CD4-positive, alpha-beta T cell treated with Interleukin-15 for 1 hour (primary cell): ENCODE measurements around the gene GARIN5B.
A peak's percentile ranks its signal among the peaks of the same experiment; 100 is the strongest.

Source experiments
- DNase-seq: peaks from one replicate; pipeline ENCODE4 v3.0.0-alpha.2; 2020

GARIN5B gene

DNA sequence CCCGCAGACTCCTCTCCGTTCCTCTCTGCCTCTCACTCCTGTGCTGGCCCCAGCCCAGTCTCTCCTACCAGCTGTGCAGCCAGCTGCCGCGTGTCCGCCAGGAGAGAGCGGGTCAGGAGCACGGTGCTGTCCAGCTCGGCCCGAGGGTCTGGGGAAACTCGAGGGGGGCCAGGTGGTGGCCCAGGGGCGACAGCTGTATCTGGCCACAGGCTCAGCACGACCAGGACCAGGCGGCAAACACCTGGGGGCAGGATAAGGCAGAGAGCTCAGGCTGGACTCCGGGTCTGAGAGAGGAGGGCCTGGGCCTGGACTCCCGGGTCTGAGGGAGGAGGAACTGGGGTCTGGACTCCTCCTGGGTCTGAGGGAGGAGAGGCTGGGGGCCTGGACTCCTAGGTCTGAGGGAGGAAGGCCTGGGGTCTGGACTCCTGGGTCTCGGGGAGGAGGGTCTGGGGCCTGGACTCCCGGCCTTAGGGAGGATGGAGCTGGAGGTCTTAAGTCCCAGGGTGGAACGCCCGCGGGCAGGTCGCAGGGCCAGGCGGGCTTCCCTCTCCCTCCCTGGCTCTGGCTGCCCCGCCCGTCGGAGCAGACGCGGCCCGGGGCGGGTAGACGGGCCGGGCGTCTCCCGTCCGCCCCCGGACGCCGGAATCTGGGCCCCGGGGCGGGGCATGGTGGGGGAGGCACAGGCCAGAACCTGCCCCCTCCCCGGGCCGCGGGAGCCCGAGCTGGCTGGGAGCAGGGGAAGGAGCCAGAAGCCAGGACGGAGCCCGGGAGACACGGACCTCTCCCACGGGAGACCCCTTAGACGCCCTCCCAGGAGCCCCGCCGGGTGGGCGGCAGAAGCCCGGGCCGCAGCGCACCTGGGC is 5.9 kb upstream of the GARIN5B start:
- DNase-seq: no peak

DNA sequence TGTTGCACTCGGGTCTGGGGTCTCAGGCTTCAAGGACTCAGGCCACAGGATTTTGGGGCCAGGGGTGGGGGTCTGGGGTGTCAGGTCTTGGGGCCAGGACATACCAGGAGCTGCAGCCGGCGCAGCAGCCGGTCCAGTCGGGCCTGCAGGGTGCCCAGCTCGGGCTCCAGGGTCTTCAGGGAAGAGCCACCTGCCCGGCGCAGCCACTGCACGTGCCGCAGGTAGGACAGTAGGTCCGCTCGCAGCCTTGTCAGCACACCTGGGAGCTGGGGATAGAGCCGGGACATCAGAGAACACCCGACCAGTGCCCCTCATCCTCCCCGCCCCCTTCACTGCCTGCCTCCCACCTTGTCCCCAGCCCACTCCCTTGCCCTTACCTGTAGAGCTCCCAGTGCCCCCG is 5.0 kb upstream of the GARIN5B start:
- DNase-seq: no peak

DNA sequence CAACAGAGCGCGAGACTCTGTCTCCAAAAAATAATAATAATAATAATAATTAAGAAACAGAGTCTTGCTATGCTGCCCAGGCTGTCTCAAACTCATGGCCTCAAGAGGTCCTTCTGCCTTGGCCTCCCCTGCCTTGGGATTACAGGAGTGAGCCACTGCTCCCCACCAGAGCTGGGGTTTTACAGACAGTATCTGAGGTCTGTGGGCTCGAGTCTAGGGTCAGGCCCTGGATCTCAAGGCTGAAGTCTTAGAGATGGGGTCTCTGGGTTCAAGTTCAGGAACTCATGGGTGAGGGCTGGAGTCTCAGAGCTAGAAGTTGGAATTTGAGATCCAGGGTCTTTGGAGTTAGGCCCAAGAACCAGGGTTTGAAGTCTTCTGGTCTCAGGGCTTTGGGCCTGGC is 3.7 kb upstream of the GARIN5B start:
- no peak for DNase-seq

DNA sequence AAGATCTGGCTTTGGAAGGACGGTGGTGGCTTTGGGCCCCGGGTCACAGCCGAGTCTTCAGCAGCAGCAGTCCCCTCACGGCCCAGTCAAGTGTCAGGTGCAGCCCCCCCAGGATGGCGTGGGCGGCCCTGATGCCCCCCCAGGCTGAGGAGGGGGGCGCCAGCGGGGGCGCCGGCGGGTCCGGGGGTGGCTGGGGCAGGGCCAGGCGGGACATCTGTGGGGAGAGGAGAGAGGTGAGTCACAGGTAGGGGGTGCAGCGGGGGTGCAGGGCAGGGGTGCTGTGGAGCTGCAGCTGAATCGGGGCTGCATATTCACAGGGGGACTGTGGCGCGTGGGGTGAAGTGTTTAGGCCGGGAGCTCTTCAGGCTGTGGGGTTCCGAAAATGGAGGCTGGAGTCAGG is 2.9 kb upstream of the GARIN5B start:
- no peak for DNase-seq

DNA sequence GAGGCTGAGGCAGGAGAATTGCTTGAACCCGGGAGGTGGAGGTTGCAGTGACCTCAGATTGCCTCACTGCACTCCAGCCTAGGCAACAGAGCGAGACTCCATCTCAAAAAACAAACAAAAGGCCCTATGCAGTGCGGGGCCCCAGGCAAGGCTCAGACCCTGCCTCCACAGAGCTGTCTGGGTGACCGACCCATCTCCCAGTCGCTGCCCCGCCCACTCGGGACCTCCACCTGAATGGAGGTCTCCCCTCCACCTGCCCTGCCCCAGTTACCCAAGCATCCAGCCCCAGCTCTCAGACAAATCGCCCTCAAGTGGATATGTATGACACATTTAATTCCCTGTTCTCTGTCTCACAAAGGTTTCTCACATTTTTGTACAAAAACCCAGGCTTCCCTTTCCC is 2.2 kb upstream of the GARIN5B start:
- DNase-seq: no peak

DNA sequence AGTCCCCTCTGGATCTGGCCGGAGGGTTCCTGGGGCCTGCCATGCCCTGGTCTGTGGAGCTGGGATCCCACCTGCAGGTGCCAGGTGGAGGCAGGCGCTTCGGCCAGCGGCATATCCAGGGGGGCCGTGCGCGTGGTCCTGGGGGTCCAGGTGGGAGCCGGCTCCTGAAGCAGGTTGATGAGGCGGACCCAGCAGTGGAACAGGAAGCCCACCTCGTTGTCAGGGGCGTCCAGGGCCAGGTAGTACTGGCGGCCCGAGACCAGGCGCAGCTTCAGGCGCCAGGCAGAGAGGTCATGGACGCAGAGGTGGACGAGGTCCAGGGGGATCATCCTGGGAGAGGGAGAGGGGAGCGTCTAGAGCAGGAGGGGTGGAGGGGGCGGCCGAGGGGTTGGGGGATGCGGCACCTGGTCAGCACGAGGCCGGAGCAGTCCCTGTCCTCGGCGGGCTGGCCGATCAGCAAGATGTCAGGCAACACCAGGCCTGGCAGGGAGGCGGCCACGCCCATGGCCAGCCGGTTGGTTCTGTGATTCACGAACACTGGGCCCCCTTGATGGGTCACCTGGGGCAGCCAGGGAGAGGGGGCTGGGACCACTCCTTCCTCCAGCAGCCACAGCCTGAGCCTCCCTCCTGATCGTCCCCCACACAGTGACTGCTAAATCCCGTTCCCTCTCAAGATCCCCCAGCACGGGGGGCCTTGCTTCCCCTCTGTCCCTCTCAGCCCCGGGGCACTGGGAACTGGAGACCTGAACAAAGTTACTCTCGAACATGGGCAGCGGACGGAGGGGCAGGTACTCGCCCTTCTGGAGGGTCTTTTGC is 678 bp downstream of the GARIN5B start:
- no peak for DNase-seq

DNA sequence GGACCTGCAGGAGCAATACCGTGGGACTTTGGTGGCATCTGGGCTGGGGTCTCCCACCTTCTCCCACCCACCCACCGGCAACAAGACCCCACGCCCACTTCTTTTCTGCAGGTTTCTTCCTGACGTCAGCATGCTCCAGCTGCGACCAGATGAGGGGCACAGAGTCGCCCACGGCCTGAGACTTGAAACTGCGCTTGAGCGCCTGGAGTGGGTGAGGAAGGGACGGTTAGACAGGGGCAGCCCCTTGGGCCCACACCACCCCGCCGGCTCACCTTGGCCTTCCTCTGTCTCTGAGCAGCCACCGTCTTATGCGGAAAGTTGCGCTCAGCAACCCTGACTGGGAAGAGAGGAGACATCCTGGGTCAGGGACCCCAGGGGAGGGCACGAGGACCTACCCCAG is 2.2 kb downstream of the GARIN5B start:
- no peak for DNase-seq

DNA sequence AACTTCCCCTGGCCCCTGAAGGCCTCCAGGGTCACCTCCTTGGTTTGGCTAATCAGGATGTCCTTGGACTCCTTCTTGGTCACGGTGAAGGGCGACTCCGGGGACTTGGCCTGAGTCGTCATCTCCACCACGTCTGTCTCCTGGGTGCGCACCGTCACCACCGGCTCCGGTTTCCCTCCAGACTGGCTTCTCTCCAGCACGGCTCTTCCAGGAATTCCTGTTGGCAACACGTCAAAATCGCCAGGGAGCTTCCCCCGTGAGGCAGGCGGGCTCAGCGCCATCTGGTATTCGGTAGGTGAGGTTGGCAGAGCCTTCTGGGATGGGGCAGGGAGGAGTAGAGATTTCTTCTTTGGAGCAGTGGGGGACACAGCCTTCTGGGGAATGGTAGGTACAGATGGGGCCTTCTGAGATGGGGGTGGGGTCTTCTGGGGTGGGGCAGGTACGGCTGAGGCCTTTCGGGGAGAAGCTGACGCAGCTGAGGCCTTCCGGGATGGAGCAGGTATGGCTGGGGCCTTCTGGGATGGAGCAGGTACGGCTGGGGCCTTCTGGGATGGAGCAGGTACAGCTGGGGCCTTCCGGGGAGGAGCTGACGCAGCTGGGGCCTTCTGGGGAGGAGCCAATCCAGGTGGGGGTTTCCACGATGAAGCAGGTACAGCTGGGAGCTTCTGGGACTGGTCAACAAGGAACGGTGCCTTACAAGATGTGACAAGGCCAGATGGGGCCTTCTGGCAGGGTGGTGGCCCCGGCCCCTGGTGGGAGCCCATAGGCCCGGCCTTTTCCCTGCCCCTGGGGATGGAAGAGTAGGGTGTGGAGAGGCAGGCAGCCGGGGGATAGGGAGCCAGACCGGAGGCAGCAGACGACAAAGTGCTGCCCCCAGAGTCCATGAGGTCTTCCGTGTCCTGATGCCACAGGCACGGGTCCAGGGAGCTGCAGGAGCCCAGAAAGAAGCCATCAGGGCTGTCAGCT is 3.8 kb downstream of the GARIN5B start:
- no peak for DNase-seq

DNA sequence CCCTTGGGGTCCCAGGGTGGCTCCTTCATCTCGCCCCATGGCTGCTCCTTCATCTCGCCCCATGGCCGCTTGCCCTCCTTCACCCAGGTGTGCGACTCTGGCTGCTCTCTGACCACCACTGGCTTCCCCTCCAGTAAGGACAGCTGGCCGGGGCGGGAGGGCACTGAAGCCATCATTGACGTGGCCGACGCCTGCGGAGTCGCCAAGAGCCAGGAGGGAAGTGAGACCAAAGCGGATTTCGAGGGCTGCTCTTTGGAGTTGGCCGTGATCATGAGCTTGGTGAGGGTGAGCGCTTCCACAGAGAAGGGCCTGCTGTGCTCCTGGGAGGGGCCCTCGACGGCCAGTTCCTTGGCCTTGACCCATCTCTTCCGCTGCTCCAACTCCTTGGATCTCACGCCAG is 4.6 kb downstream of the GARIN5B start:
- DNase-seq: no peak

DNA sequence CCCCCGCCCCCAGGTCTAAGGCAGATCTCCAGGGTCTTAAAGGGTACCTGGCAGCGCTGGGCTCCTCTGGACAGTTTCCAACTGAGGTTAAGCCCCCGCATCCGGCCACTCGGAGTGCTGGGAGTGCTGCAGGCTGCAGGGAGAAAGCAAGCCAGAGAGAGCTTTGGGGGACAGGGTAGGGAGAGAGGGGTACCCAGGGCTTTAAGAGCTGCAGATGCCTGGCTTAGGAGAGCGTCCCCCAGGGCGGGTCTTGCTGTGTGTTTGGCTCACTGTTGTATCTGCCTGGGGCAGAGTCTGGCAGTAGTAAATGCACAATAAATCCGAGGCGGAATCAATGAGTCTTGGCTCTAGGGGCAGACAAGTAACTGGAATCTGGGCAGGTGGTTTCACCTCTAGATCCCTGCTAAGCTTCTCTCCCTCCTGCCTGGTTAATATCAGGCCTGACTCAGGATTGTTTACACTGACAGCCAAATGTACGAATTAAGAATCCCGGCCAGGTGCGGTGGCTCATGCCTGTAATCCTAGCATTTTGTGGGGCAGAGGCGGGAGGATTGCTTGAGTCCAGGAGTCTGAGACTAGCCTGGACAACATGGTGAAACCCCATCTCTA is 7.7 kb downstream of the GARIN5B start:
- DNase-seq: no peak

DNA sequence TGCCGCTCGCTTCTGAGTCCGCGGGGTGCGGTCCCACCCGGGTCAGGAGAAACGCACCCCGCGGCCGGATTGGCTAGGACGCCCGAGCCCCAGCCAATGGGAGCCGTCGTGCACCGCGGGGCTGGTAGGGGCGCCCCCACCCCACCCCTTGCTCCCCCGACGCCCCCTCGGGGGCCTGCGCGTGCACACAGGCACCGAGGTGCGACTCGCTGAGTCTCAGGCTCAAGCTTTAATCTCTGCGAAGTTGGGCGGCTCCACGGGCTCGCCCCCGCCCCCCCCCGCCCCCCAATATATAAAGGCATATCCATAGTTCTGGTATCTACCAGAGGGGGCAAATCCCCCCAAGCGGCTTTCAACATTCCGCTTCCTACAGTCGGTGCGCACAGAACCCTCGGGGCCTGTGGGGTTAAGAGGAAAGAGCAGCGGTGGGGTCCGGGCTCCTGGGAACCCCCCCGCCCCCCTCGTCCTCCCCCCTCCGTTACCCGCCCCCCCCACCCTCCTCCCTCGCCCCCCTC is 8.3 kb downstream of the GARIN5B start, which contains the start of gene COX6B2:
Gene COX6B2, minus strand, starts transcription at position 22 of the 515 bp plus-strand sequence. CDS start 198 bp downstream, outside the sequence.
- DNase-seq: no peak

DNA sequence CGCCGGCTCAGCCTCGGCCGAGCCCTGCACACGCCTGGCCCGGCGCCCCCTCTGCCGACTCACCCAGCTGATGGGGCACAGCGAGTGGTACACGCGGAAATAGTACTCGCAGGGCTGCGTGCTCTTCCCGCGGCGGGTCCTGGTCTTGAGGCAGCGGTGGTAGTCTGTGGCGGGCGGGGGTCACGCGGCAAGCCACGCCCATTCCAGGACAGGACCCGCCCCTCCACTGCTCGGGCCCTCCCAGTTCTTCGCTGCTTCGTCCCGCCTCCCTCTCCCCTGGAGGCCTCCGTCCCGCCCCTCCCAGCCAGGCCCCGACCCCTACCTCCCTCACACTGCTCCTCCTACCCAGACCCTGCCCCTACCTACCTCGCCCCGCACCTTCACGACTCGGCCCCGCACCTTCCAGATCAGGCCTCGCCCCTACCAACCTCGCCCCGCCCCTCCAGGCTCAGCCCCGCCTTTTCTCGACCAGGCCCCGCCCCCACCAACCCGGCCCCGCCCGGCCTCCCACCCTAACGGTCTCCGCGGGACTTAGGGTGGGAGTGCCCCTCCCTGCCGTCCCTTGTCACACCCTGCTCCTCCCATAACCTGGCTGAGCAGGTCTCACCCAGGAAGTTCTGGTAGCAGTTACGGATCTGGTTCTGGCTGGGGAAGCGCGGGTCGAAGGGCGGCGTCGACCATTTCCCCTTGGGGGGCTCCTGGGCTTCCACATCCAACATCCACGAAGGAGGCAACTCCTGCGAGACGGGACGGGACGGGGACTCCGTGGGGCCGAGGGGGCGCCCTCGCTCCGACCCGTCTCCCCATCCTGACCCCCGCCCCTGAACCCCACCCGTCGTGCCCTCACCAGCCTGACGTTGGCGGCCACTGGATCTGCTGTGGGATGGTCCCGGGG is 9.0 kb downstream of the GARIN5B start:
- peak; percentile 81 for DNase-seq

DNA sequence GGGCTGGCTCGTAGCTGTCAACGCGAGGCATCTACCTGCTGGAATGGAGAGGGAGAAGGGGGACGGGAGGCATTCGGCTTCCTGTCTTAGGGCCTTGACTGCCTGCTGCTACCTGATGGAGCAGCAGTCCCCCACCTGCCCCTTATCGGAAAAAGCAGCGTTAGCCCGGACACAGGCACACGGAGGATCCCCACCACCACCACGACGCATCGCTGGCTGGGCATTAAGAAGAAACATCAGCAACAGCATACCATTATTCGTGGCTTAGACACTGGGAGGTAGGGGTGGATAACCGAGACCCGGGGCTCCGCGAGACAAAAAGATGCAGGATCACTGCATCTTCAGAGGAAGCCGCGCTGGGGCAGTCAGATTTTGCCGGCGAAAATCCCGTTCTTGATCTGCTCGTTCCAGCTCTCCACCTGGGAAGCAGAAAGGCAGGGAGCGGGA is 9.7 kb downstream of the GARIN5B start:
- DNase-seq: no peak

DNA sequence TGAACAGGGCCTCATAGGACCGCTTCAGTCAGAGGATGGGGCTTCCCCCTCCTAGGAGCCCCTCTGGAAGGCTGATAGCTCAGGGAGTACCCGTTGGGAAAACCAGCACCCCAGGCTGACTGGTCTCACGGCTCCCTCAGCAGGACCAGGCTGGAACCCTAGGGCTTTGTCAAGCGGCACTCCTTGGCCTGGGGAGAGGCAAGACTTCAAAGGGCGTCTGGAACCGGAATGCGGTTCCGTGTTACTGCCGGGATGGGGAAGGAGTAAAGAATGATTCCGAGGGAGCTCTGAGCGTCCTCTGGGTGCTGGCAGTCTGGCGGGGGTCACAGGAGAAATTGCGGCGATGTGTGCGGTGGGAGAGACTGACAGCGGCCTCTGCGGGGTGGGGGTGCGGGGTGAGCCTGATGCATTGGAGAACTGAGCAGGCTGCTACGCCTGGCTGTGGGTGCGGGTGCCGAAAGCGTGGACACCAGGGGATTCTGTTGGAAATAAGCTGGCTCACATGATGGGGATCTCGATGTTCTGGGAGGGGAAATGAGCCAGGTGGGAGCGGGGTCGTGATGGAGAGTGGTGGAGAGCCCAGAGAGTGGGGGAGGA is 10.4 kb downstream of the GARIN5B start:
- DNase-seq: no peak

DNA sequence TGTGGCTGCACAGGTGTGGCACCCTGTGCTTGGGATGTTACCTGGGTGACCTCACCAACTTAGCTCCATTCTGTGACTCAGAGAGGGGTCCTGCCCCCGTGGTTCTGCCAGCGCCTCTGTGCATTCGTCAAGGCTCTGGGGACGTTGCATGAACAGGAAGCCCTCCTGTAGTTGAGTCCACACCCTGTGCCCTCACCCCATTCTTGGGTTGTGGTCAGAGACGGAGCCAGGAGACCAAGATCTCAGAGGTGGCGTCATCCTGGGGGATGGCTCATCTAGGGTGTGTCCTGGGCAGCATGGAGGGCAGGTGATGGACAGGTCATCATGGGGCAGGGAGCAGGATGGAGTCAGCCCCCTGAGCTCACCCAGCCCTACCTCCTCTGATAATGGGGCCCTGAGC is 11.0 kb downstream of the GARIN5B start:
- DNase-seq: no peak

DNA sequence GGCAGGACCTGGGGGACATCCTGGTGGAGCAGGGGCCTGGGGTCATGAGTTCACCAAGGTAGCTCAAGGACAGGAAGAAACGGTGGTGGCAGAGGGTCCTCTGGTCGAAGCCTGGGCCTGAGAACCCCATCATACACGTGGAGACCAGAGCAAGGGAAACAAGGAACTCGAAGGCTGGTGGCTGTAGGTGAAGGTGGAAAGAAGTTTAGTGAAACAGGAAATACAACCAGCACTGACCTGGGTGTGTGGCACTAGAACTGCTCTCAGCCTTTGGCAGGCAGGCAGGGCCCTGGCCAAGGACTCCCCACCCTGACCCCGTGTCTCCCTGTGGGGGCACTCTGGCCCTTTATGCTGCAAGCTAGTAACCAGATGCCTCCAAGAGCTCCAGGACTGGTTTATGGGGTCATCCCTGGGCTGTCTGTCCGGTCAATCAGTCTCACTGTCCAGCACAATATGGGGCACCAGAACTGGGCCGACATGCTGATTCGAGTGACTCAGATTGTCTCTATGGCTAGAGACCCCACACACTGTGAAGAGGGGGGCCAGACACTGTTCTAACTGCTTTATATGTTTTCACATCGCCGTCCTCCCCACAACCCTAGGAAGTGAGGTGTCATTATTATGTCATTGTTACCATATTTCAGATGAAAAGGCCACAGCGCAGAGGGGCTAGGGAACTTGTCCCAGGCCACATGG is 12.3 kb downstream of the GARIN5B start:
- DNase-seq: no peak

DNA sequence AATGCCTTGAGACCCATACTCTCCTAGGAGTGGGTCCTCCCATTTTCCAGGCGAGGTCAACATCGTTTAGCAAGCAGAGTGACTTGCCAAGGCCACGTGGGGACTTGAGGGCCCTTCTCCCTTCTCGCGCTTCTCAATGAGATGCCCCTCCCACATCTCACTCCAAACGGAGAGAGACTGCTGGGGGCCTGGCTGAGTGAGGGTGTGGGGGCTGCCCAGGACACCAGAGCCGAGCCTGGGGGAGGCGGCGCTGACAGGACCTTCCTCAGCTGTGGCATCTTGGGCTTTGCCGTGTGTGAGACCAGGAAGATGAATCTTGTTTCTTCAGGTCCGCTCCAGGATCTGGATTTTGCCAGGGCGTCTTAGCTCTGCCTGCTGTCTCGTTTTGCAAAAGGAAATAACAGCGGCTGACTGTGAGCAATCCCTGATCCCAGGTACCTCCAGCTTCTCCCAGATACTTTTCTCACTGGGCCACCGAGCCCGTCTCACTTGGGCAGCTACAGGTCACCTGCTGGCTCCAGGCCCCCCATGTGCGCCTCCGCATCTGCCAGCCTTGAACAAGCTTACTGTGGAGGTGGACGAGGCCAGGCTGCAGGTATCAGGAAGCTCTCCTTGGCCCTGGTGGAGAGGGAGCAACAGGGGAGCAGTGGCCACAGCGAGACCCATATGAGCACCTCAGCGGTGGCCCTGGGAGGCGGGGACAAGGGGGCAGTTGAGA is 14.6 kb downstream of the GARIN5B start:
- no peak for DNase-seq

DNA sequence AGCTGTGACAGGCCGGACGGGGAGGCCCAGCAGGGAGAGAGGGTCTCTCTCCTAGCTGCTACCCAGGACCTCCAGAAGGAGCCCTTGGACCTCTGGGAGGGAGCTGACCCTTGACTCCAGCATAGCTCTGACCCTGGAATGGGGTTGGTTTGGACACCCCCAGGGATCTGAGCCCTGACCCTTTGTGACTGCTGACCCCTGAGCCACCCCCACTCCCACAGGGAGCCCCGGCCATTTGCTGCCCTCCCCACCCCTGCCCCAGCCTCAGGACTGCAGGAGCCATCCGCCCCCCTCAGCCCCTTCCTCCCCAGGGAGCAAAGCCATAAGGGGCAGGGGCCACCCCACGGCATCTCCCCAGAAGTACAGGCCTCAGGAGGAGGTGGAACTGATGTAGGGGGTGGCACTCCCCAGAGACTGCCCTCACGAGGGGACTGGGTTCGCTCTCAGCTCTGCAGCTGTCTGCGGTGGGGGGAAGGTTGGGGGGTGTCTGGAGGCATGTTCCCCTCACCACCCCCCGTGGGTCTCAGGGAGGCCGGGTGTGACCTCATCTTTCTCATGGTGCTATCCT is 15.5 kb downstream of the GARIN5B start:
- DNase-seq: no peak
